GM12878 (cell line): Measurements from ENCODE around the gene RADX. TPM values are rescaled to one million over a fixed set of nuclear protein-coding genes. Genes with fewer than 3 reads are reported as not detected.

Source experiments
- ATAC-seq: fragments of 200-7000 bp; cut with Tn5 transposase; 3 replicates; pipeline ENCODE4 v1.9.1; 2020; ENCODE audit warnings: mild to moderate bottlenecking, moderate library complexity
- BruUV-seq: library from RNA; stranded (reverse); fragments of 400-500 nt; replicated peaks from 2 replicates; lab custom pipeline; 2021; lab: Mats Ljungman, UMichigan
- CTCF ChIA-PET: fragments of 300-600 bp; sonication (Branson Sonifier 250); formaldehyde crosslinking; extraction: SDS; loops from one replicate; lab custom pipeline; 2021; ENCODE audit warnings: inconsistent platforms; lab: Yijun Ruan, JAX
- POLR2A ChIA-PET: fragments of 350-600 bp; formaldehyde crosslinking; extraction: SDS; loops from one replicate; lab custom pipeline; 2021; ENCODE audit warnings: inconsistent platforms; lab: Charles Lee
- RAD21 ChIA-PET: fragments of 300-600 bp; sonication (Branson Sonifier 250); formaldehyde crosslinking; loops from one replicate; lab custom pipeline; 2023; ENCODE audit warnings: antibody characterized with exemption; ENCODE audit not compliant: unreplicated experiment; lab: Charles Lee
- SMC1A ChIA-PET: fragments of 300-600 bp; sonication (Branson Sonifier 250); formaldehyde crosslinking; loops from one replicate; lab custom pipeline; 2023; ENCODE audit not compliant: unreplicated experiment, uncharacterized antibody; lab: Charles Lee
- DNase-seq: peaks from one replicate; pipeline ENCODE4 v3.0.0-alpha.2; 2011; ENCODE audit warnings: low read depth, low spot score
- FAIRE-seq: peaks from 3 replicates; lab custom pipeline; 2011; peaks lifted over from hg19 to GRCh38; lab: Jason Lieb, UNC
- H2AFZ ChIP-seq: 2 replicates; pipeline ENCODE4 v1.6.0; 2011; ENCODE audit warnings: low read depth, low read length, control low read depth; ENCODE audit not compliant: control insufficient read depth
- H3K27ac ChIP-seq: 2 replicates; pipeline ENCODE4 v1.5.1; 2011; ENCODE audit warnings: control low read depth; ENCODE audit not compliant: control insufficient read depth, insufficient read depth
- H3K27me3 ChIP-seq, 2 experiments: replicated peaks in 1 of 2; 2 replicates each; pipeline versions ENCODE4 v1.6.0 to v1.6.1; 2011; ENCODE audit warnings: low read length in 1 of 2; ENCODE audit not compliant: control insufficient read depth in 2 of 2, insufficient read depth in 2 of 2
- H3K36me3 ChIP-seq, 2 experiments: 2 replicates each; pipeline ENCODE4 v1.5.1; 2011; ENCODE audit warnings: low read length in 1 of 2; ENCODE audit not compliant: control insufficient read depth in 2 of 2, insufficient read depth in 2 of 2
- H3K4me1 ChIP-seq: 2 replicates; pipeline ENCODE4 v1.6.1; 2011; ENCODE audit warnings: mild to moderate bottlenecking, low read length, moderate library complexity, mixed read lengths; ENCODE audit not compliant: control insufficient read depth, insufficient read depth
- H3K4me2 ChIP-seq: 2 replicates; pipeline ENCODE4 v1.6.0; 2011; ENCODE audit warnings: control low read depth; ENCODE audit not compliant: control insufficient read depth, insufficient read depth
- H3K4me3 ChIP-seq: fragments of 200-600 bp; sonication (generic); 2 replicates; pipeline ENCODE4 v1.5.1; 2016
- H3K79me2 ChIP-seq: 2 replicates; pipeline ENCODE4 v1.6.0; 2011; ENCODE audit warnings: low read length; ENCODE audit not compliant: control insufficient read depth, insufficient read depth
- H3K9ac ChIP-seq: 2 replicates; pipeline ENCODE4 v1.8.0; 2011; ENCODE audit warnings: low read length, control low read depth, mixed read lengths; ENCODE audit not compliant: control insufficient read depth, insufficient read depth
- H3K9me3 ChIP-seq: replicated peaks from 3 replicates; pipeline ENCODE4 v1.5.1; 2011; ENCODE audit warnings: mild to moderate bottlenecking, low read length; ENCODE audit not compliant: control insufficient read depth, insufficient read depth
- H4K20me1 ChIP-seq: 2 replicates; pipeline ENCODE4 v1.6.0; 2011; ENCODE audit not compliant: control insufficient read depth, insufficient read depth
- DPF2 ChIP-seq: fragments of 450-650 bp; IDR thresholded peaks from 2 replicates; pipeline ENCODE4 v1.6.1; 2017; ENCODE audit warnings: mild to moderate bottlenecking
- E2F4 ChIP-seq: IDR thresholded peaks from 2 replicates; pipeline ENCODE4 v1.6.1; 2012; ENCODE audit warnings: low read depth, low read length, improper control_type of control experiment
- FOS ChIP-seq: IDR thresholded peaks from 3 replicates; pipeline ENCODE4 v1.6.1; 2011; ENCODE audit warnings: borderline replicate concordance; ENCODE audit not compliant: insufficient read length; ENCODE audit errors: extremely low read depth
- FOXK2 ChIP-seq: fragments of 450-650 bp; IDR thresholded peaks from 2 replicates; pipeline ENCODE4 v1.6.1; 2017; ENCODE audit warnings: mild to moderate bottlenecking, moderate library complexity
- FOXM1 ChIP-seq: IDR thresholded peaks from 2 replicates; pipeline ENCODE4 v1.6.1; 2012; ENCODE audit warnings: low read depth, mild to moderate bottlenecking, inconsistent platforms, low read length, moderate library complexity
- IRF5 ChIP-seq: fragments of 450-650 bp; IDR thresholded peaks from 2 replicates; pipeline ENCODE4 v1.6.1; 2017; ENCODE audit warnings: borderline replicate concordance
- MLLT1 ChIP-seq: fragments of 450-650 bp; IDR thresholded peaks from 2 replicates; pipeline ENCODE4 v1.6.1; 2016; ENCODE audit warnings: mild to moderate bottlenecking
- TBL1XR1 ChIP-seq: IDR thresholded peaks from 2 replicates; pipeline ENCODE4 v1.6.1; 2012; ENCODE audit warnings: low read depth, low read length, improper control_type of control experiment
- TCF12 ChIP-seq: IDR thresholded peaks from 2 replicates; pipeline ENCODE4 v1.6.1; 2011; ENCODE audit warnings: low read depth, mild to moderate bottlenecking, low read length
- ZBTB33 ChIP-seq: fragments of 450-650 bp; IDR thresholded peaks from 2 replicates; pipeline ENCODE4 v1.6.1; 2017; ENCODE audit warnings: mild to moderate bottlenecking
- ZNF592 ChIP-seq: fragments of 450-650 bp; IDR thresholded peaks from 2 replicates; pipeline ENCODE4 v1.6.1; 2017; ENCODE audit warnings: mild to moderate bottlenecking, moderate library complexity
- WGBS: methylation state at CpG from one replicate; pipeline ENCODE4 v1.1.6; 2016; ENCODE audit warnings: low lambda C conversion rate; ENCODE audit not compliant: insufficient replicate concordance, insufficient coverage; ENCODE audit errors: missing lambda C conversion rate; 5-methylcytosine and 5-hydroxymethylcytosine counted together
- in situ Hi-C: fragments of 300-500 bp; cut with MboI; formaldehyde crosslinking; loops from 9 replicates; pipeline ENCODE4 v1.14.3; 2018; ENCODE audit warnings: mixed read lengths
- intact Hi-C: fragments of 100-400 bp; cut with micrococcal nuclease; formaldehyde crosslinking; loops from one replicate; pipeline ENCODE4 v1.14.2; 2022; ENCODE audit not compliant: unreplicated experiment
- polyA plus RNA-seq, 11 experiments: library from polyadenylated mRNA; depleted of rRNA in 4 of 11; unstranded in 6 of 11; stranded (reverse) in 5 of 11; fragments of >200 nt; fragmentation: Nextera tagmentation in 4 of 11; fragmentation: Illumina TruSeq in 1 of 11; extraction: Ambion mirVana in 4 of 11; extraction: Trizol in 1 of 11; gene quantifications; 1 replicate in 1 of 11; 2 replicates in 10 of 11; pipeline versions ENCODE4 v1.2.1 to v1.2.3, GENCODE V29; 2011 to 2016; ENCODE audit warnings: inconsistent platforms in 2 of 11, missing spikeins in 2 of 11, low read depth in 1 of 11
- total RNA-seq, 4 experiments: library from RNA; depleted of rRNA in 3 of 4; stranded (reverse); fragments of >200 nt in 3 of 4; fragmentation: Illumina TruSeq in 1 of 4; extraction: Trizol in 1 of 4; gene quantifications; 2 replicates each; pipeline versions ENCODE4 v1.2.1 to v1.2.3, GENCODE V29; 2013 to 2021

RADX gene
- total and polyA plus RNA-seq, 10 of the 15 experiments (the other 5 are each of a cell fraction or from before 2014, with no cell fraction given) = 4.3 to 24.2 (median 12.4) TPM

- TF ChIP-seq MLLT1 = no peak
Measured at GRCh38 chrX:106672527-106672926, 60.7 kb downstream of the RADX start (continued).

GRCh38 chrX:106680716-106681115, 68.9 kb downstream of the RADX start:
- Histone ChIP-seq H4K20me1 (no peaks in the 10 kb centered on the region), H3K4me3 (no peak overlapping the region), H3K27me3 (no peaks in the 10 kb centered on the region), H3K4me2 (no peak overlapping the region), H3K9ac (no peak overlapping the region), H3K9me3 (no peaks in the 10 kb centered on the region), H3K4me1 (no peaks in the 10 kb centered on the region), H3K79me2 (no peaks in the 10 kb centered on the region), H2AFZ (no peak overlapping the region), H3K36me3 (no peaks in the 10 kb centered on the region), H3K27ac (no peak overlapping the region)
- no TSS peak for BruUV-seq
- WGBS = 36% methylated on average over 2 of the region's 2 CpGs
- RAD21 ChIA-PET = no interaction called here
- intact Hi-C loops = no loop called here
- no peak for DNase-seq
- SMC1A ChIA-PET = no interaction called here
- in situ Hi-C loops = no loop called here
- no peak for ATAC-seq
- no peak for FAIRE-seq
- CTCF ChIA-PET = interaction anchor here (0.8 kb wide), 2 partner anchors 12 to 61 kb away, joined by 3 to 4 read pairs; no protein-coding TSS in a partner anchor
- POLR2A ChIA-PET = no interaction called here
- TF ChIP-seq ZNF592 (no peak), TBL1XR1 (no peak), E2F4 (no peak), FOXM1 (no peak), DPF2 (no peak), IRF5 (no peak), FOS (no peak), ZBTB33 (no peak), TCF12 (no peak), FOXK2 (no peak)
